GM21526 (cell line): ENCODE data around the gene GPC5.

Experiments
- ATAC-seq: cut with Tn5 transposase; IDR thresholded peaks from one replicate; pipeline ENCODE4 v1.9.1; 2021; ENCODE audit warnings: moderate library complexity; ENCODE audit not compliant: unreplicated experiment, low FRiP score

GPC5 gene

GRCh38 chr13:91701975-91702374 is 303.6 kb downstream of the GPC5 start:
- no peak for ATAC-seq

- no peak for ATAC-seq
These were observed 304.0 kb downstream of the GPC5 start for GRCh38 chr13:91702411-91702810.

GRCh38 chr13:91704398-91704797 is 306.0 kb downstream of the GPC5 start:
- ATAC-seq = no peak

DNA sequence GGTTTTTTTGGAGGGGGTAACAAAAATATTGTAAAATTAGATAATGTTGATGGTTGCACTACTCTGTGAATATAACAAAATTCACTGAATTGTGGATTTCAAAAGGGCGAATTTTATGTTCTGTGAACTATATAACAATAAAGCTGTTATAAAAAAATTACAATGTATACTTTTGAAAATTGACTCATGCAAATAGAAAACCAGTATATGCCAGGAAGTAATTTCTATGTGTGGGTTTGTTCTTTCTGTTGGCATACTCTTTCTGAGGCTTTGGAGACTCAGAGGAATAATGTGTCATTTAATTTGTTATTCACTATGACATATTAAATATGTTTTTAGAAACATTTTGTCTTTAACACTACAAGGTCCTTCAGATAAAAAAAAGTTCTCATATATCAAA is 310.1 kb downstream of the GPC5 start:
- no peak for ATAC-seq

GRCh38 chr13:91709180-91709579 is 310.8 kb downstream of the GPC5 start:
- no peak for ATAC-seq

GRCh38 chr13:91710733-91711132 is 312.3 kb downstream of the GPC5 start:
- no peak for ATAC-seq

- ATAC-seq = no peak
These were observed 316.4 kb downstream of the GPC5 start for GRCh38 chr13:91714855-91715254.

GRCh38 chr13:91716436-91717065 is 318.1 kb downstream of the GPC5 start:
- no peak for ATAC-seq

DNA sequence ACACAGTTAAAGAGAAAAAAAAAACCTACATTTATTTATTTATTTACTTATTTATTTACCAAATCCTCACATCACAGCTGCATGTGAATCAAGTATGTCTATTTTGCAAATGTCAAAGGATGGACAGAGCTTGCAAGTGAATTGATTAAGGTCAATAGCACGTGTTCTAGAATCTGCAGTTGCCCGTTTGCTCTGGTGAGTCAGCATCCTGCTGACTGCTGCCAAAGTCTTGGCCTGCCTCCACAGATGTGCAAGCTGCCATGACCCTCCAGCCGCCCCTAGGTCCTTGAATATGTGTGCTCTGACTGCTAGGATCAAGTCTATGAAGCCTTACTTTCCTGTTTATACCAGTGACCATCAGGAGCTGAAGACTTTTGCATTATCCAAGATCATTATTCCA is 320.6 kb downstream of the GPC5 start:
- no peak for ATAC-seq

DNA sequence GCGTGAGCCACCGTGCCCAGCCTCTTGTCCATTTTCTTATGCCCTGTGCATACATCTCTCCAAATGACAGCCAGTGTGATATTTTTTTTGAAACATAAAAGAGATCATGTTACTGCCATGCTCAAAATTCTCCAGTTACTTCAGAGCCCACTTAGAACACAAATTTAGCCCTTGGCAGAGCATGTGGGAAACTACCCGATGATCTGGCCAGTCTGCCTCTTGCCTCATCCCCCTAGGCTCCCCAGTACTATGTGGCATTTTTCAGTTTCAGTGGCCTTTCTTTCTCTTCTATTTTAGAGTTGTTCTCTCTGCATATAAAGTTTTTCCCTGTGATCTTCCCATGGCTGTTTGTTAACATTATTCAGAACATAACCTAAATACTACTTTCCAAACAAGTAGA is 323.0 kb downstream of the GPC5 start:
- no peak for ATAC-seq

GRCh38 chr13:91722267-91722884 is 324.0 kb downstream of the GPC5 start:
- no peak for ATAC-seq

DNA sequence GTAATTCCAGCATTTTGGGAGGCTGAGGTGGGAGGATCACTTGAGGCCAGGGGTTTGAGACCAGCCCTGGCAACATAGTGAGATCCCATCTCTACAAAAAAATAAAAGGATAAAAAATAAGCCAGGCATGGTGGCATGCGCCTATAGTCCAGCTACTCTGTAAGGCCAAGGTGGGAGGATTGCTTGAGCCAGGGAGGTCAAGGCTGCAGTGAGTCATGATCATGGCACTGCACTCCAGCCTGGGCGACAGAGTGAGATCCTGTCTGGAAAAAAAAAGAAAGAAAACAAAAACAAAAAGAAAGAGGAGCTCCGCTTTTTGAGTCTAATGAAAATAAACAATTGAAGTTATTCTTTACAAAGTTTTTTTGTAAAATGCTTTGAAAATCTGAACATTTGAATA is 326.2 kb downstream of the GPC5 start:
- no peak for ATAC-seq

GRCh38 chr13:91725646-91726045 is 327.2 kb downstream of the GPC5 start:
- no peak for ATAC-seq

DNA sequence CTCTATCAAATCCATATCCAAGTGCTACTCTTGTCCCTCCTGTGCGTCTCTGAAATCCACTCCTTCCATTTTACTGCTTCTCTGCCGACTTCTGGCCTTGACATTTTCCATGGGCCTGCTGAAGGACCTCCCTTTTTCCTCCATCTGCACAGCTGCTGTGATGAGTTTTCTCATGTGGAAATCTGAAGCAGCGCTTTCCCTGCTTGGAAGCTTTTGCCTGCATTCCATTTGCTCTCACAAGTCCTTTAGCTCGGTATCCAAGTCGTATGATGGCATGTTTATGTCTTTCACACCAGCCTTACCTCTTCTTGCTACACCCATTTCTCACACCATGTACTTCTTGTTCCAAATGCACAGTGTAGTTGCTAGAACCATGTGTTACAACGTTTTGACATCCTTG is 328.2 kb downstream of the GPC5 start:
- ATAC-seq = no peak

DNA sequence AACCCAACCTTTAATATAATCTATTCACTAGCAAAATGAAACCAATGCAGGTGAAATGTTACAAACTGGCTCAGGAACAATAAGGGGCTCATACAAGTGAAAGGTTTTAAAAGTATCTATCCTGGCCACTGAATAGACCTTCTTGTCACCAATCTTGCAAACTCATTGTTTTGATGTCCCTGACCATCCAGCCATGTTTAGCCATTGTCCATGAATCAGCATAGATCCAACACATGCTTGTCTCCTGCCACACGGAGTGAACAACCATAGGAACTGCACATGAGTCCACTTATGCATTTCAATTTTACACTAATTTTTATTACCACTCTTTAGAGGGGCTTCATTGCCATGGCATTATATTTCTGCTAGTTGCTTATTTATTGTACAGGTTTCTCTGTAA is 331.4 kb downstream of the GPC5 start:
- ATAC-seq = no peak

DNA sequence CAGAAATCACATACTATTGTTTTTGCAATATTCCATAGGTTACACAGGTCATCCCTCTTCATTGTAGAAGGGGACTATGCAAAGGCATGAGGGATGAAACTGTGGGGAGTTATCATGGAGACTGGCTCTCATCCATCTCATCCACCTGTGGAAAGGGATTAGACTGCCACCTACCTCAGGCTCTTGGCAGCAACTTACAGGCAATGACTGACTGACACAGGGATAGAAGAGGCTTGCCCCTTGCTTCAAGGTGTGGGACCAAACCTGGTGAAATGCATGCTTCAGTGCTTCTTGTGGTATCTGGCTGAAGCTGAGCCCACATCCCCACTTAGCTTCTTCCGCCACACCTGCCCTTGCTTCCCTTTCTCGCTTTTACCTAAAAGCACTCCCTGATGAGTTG is 341.3 kb downstream of the GPC5 start:
- no peak for ATAC-seq

DNA sequence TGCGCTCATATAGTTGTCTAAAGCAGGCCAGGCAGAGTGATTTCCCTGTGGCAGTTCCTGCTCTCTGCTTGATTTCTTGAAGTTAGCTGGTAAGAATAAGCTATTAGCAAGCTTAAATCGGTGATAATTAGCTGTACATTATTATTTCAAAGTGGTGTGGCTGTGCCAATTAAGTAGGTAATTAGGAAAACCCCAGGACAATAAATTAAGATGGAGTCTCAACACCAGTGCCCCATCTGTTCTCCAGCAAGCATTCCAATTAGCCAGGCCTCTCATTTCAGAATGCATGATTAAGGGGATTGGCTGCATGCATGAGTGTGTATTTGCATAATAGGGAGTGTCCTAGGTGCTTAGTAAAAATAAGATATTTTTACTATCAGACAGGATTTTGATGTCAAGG is 342.3 kb downstream of the GPC5 start:
- ATAC-seq = no peak

- ATAC-seq = no peak
These were observed 343.5 kb downstream of the GPC5 start for GRCh38 chr13:91741925-91742324.

- ATAC-seq = no peak
These were observed 345.9 kb downstream of the GPC5 start for GRCh38 chr13:91744284-91744683.

- ATAC-seq = no peak
These were observed 347.5 kb downstream of the GPC5 start for GRCh38 chr13:91745967-91746366.

GRCh38 chr13:91747186-91747585 is 348.8 kb downstream of the GPC5 start:
- no peak for ATAC-seq

- ATAC-seq = no peak
These were observed 350.1 kb downstream of the GPC5 start for GRCh38 chr13:91748416-91749089.
